Lung (tissue), 12 donors: ENCODE measurements around the gene CRISPLD2. TPM values are rescaled to one million over a fixed set of nuclear protein-coding genes. Genes with fewer than 3 reads are reported as not detected.

Experiments
- ATAC-seq: fragments of 200-7000 bp; cut with Tn5 transposase; one replicate; pipeline ENCODE4 v1.9.1; 2020; ENCODE audit warnings: moderate number of reproducible peaks; ENCODE audit not compliant: insufficient read depth, low FRiP score
- DNase-seq, 3 donors: peaks; one replicate each; pipeline ENCODE4 v3.0.0-alpha.2; 2013 to 2017
- H3K27ac ChIP-seq, 2 donors: one replicate each; pipeline ENCODE4 v1.5.1; 2013; ENCODE audit warnings: mild to moderate bottlenecking in 2 of 2, moderate library complexity in 2 of 2, control low read depth in 1 of 2, inconsistent platforms in 1 of 2, low read depth in 1 of 2, low read length in 1 of 2
- H3K27me3 ChIP-seq, 3 donors: one replicate each; pipeline ENCODE4 v1.5.1; 2013; ENCODE audit warnings: low read length in 2 of 3; ENCODE audit not compliant: control insufficient read depth in 3 of 3, insufficient read depth in 3 of 3
- H3K36me3 ChIP-seq, 4 donors: one replicate each; pipeline ENCODE4 v1.5.1; 2013; ENCODE audit warnings: low read length in 4 of 4, mild to moderate bottlenecking in 1 of 4, moderate library complexity in 1 of 4; ENCODE audit not compliant: control insufficient read depth in 4 of 4, insufficient read depth in 4 of 4
- H3K4me1 ChIP-seq, 5 donors: one replicate each; pipeline ENCODE4 v1.5.1; 2013; ENCODE audit warnings: low read length in 5 of 5, mild to moderate bottlenecking in 2 of 5, moderate library complexity in 1 of 5; ENCODE audit not compliant: control insufficient read depth in 5 of 5, insufficient read depth in 5 of 5
- H3K4me3 ChIP-seq: one replicate; pipeline ENCODE4 v1.5.1; 2013; ENCODE audit warnings: mild to moderate bottlenecking, control low read depth, moderate library complexity
- H3K9ac ChIP-seq, 2 donors: one replicate each; pipeline ENCODE4 v1.5.1; 2013; ENCODE audit warnings: low read length in 2 of 2, control low read depth in 1 of 2; ENCODE audit not compliant: insufficient read depth in 1 of 2
- H3K9me3 ChIP-seq, 4 donors: one replicate each; pipeline ENCODE4 v1.5.1; 2013; ENCODE audit warnings: low read length in 3 of 4, mild to moderate bottlenecking in 1 of 4, moderate library complexity in 1 of 4; ENCODE audit not compliant: control insufficient read depth in 4 of 4, insufficient read depth in 3 of 4
- WGBS, 2 donors: extraction: QIAGEN DNeasy Blood & Tissue Kit; methylation state at CpG; one replicate each; pipeline ENCODE4 v1.1.7; 2013; 5-methylcytosine and 5-hydroxymethylcytosine counted together
- polyA plus RNA-seq, 2 donors: library from polyadenylated mRNA; stranded (reverse); fragments of 200-250 nt; gene quantifications; one replicate each; pipeline ENCODE4 v1.2.1, GENCODE V29; 2013
- total RNA-seq, 2 donors: library from RNA; depleted of rRNA in 1 of 2; stranded (reverse); fragments of >200 nt in 1 of 2; gene quantifications; one replicate each; pipeline ENCODE4 v1.2.1, GENCODE V29; 2014 to 2021
- TF ChIP-seq, protein P1 (sequence below): IDR thresholded peaks from 2 replicates; pipeline ENCODE4 v1.5.1; 2012; ENCODE audit warnings: mild to moderate bottlenecking; ENCODE audit errors: control extremely low read depth, extremely low read depth
- donor health status: control.
- donor health status: control.
- donor health status: Bipolar disorder and iron deficiency.
- donor health status: healthy.
- donor health status: DM: yes; HTN: yes; CAD: no.

The CRISPLD2 gene
- total and polyA plus RNA-seq, 4 donors, result 30.3 to 136 (median 42.5) TPM

DNA sequence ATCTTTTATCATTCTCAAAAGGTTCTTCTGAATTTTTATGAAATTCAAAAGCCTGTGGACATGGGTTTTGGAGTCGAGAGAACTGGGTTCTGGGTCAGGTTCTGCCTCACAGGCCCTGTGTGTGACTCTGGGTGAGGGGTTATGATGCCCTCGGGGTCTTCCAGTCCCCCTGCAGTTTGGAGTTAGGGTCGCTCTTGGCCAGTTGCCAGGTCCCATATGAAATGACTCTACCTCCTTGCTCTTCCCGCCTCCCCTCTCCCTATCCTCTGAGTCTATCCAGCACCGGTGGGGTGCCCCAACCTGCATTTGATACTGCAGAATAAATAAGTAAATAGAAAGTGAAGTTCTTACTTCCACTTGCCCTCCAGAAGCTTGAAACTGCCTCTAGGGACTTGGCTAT is 137.4 kb downstream of the CRISPLD2 start:
- Histone ChIP-seq H3K4me3 (no peak overlapping the region), H3K36me3 (no peaks in the 10 kb centered on the region), H3K27me3 (no peaks in the 10 kb centered on the region), H3K27ac (no peak overlapping the region), H3K9ac (no peak overlapping the region), H3K4me1 (peaks cover 0 to 13% (median 9%) of the 10 kb centered on the region in 5 donors), H3K9me3 (no peaks in the 10 kb centered on the region)
- ATAC-seq, result no peak
- TF ChIP-seq, protein P1, sequence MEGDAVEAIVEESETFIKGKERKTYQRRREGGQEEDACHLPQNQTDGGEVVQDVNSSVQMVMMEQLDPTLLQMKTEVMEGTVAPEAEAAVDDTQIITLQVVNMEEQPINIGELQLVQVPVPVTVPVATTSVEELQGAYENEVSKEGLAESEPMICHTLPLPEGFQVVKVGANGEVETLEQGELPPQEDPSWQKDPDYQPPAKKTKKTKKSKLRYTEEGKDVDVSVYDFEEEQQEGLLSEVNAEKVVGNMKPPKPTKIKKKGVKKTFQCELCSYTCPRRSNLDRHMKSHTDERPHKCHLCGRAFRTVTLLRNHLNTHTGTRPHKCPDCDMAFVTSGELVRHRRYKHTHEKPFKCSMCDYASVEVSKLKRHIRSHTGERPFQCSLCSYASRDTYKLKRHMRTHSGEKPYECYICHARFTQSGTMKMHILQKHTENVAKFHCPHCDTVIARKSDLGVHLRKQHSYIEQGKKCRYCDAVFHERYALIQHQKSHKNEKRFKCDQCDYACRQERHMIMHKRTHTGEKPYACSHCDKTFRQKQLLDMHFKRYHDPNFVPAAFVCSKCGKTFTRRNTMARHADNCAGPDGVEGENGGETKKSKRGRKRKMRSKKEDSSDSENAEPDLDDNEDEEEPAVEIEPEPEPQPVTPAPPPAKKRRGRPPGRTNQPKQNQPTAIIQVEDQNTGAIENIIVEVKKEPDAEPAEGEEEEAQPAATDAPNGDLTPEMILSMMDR, result no peak
- DNase-seq, result no peak
- 92 to 93% methylated on average over 5 of the region's 5 CpGs for WGBS, 2 donors

DNA sequence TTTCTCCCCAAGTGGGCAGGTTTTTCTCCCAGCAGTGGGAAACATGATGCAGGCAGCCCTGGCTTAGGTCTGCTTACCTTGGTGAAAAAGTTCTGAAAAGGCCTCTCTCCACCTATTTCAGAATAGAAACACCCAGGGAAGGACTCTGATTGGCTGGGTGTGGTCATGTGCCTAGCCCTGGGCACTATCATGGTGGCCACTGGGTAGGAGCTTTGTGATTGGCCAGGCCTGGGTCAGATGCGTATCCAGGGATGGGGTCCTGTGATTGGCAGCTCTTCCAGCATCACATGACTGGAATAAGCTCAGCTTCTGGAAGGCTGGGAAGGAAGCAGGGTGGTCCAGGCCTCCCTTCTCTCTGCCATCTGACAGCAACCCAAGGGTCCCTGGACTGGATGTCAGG is 138.0 kb downstream of the CRISPLD2 start:
- Histone ChIP-seq H3K4me1 (peaks cover 0 to 10% (median 4%) of the 10 kb centered on the region in 5 donors), H3K36me3 (no peaks in the 10 kb centered on the region), H3K27me3 (no peaks in the 10 kb centered on the region), H3K4me3 (no peak overlapping the region), H3K9ac (no peak overlapping the region), H3K9me3 (no peaks in the 10 kb centered on the region), H3K27ac (no peak overlapping the region)
- ATAC-seq (no peak), DNase-seq (no peak)
- TF ChIP-seq, protein P1, result no peak
- WGBS, 2 donors, result 92 to 98% methylated on average over 1 of the region's 1 CpG

Other genes starting within 250 kb of the CRISPLD2 start
- 100 to 1,000 TPM in 1 of 2 donors, 10 to 100 TPM in 1; 62.4 to 204 TPM for gene COTL1, start 201.9 kb upstream of the CRISPLD2 start, total RNA-seq
- 100 to 1,000 TPM in 1 of 2 donors, 10 to 100 TPM in 1; 80.1 to 223 TPM for gene COTL1, start 201.9 kb upstream of the CRISPLD2 start, polyA plus RNA-seq
- 10 to 100 TPM; 36.9 to 52.7 TPM for gene KLHL36, start 171.5 kb upstream of the CRISPLD2 start, total RNA-seq
- gene KLHL36, start 171.5 kb upstream of the CRISPLD2 start, polyA plus RNA-seq, result 10 to 100 TPM; 18.1 to 27.7 TPM
- 10 to 100 TPM; 70.5 to 77.5 TPM for gene USP10, start 120.0 kb upstream of the CRISPLD2 start, total RNA-seq
- 10 to 100 TPM; 18.5 to 55.5 TPM for gene USP10, start 120.0 kb upstream of the CRISPLD2 start, polyA plus RNA-seq
- 10 to 100 TPM; 51.7 to 61.1 TPM for gene ZDHHC7, start 191.6 kb downstream of the CRISPLD2 start, total RNA-seq
- 10 to 100 TPM; 23.6 to 39.1 TPM for gene ZDHHC7, start 191.6 kb downstream of the CRISPLD2 start, polyA plus RNA-seq
- 10 to 100 TPM; 12.8 to 23.5 TPM for gene KIAA0513, start 207.8 kb downstream of the CRISPLD2 start, total RNA-seq
- 10 to 100 TPM; 10.4 to 11.2 TPM for gene KIAA0513, start 207.8 kb downstream of the CRISPLD2 start, polyA plus RNA-seq